AG09309 (cell line): ENCODE results near the gene GRID1.

Experiments used
- DNase-seq: peaks from one replicate; pipeline ENCODE4 v3.0.0-alpha.2; 2010; ENCODE audit warnings: low read depth
- H3K4me3 ChIP-seq: 2 replicates; pipeline ENCODE4 v1.5.1; 2011; ENCODE audit warnings: mild to moderate bottlenecking, low read depth, low read length, moderate library complexity; ENCODE audit not compliant: control insufficient read depth
- TF ChIP-seq, protein P1 (sequence below): IDR thresholded peaks from 2 replicates; pipeline ENCODE4 v1.5.1; 2011; ENCODE audit warnings: mild to moderate bottlenecking, low read depth, low read length, inconsistent platforms; ENCODE audit not compliant: insufficient read depth, control insufficient read depth; ENCODE audit errors: missing control alignments

Gene GRID1

GRCh38 chr10:86255405-86256251 lies 111.0 kb downstream of the GRID1 start:
- TF ChIP-seq, protein P1, sequence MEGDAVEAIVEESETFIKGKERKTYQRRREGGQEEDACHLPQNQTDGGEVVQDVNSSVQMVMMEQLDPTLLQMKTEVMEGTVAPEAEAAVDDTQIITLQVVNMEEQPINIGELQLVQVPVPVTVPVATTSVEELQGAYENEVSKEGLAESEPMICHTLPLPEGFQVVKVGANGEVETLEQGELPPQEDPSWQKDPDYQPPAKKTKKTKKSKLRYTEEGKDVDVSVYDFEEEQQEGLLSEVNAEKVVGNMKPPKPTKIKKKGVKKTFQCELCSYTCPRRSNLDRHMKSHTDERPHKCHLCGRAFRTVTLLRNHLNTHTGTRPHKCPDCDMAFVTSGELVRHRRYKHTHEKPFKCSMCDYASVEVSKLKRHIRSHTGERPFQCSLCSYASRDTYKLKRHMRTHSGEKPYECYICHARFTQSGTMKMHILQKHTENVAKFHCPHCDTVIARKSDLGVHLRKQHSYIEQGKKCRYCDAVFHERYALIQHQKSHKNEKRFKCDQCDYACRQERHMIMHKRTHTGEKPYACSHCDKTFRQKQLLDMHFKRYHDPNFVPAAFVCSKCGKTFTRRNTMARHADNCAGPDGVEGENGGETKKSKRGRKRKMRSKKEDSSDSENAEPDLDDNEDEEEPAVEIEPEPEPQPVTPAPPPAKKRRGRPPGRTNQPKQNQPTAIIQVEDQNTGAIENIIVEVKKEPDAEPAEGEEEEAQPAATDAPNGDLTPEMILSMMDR, result no peak
- DNase-seq, result no peak
- H3K4me3 ChIP-seq, result no peak overlapping the region

DNA sequence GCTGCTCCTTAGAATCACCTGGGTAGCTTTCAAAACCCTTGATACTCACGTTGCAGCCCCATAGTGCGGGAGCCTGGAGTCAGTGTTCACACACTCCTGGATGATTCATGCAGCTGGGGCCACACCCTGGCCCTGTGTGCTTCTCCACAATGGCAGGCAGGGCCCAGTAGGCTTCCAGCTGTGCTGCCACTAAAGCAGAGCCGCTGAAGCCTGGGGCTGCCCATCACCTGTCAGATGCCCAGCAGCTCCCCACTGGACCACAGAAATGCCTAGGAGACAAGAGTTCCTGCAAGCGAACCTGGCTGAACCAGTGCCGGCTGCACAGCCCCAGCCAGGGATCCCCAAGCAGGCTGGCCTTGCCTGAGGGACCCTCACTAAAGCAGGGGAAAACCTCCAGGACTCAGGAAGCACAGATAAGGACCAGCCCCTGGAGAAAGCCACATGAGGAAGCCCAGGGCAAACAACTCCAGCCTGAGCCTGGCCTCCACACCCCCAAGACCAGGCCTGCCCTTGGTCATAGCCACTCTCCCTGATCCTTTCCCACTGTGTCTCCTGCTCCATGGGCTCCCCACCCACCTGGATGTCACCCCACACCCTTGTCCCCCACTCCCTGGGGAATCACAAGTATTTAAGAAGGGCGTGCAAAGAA lies 111.9 kb downstream of the GRID1 start:
- no peak for DNase-seq
- TF ChIP-seq, protein P1, result no peak
- H3K4me3 ChIP-seq, result no peak overlapping the region

DNA sequence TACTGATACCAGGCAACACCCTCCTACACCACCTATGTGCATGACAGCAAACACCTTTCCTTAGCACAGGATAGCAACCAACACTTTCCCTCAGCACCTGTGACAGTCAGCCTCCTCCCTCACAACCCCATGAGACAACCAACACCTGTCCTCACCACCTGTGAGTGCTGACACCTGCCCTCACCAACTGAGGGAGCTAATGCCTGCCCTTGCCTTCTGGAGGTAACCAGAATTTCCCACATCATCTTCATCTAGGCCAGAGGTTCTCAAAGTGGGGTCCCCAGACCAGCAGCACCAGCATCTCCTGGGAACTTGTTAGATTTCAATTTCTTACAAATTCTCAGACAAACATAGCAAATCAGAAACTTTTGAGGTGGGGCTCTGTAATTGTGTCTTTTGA lies 112.5 kb downstream of the GRID1 start:
- no peak overlapping the region for H3K4me3 ChIP-seq
- DNase-seq, result no peak
- TF ChIP-seq, protein P1, result no peak

DNA sequence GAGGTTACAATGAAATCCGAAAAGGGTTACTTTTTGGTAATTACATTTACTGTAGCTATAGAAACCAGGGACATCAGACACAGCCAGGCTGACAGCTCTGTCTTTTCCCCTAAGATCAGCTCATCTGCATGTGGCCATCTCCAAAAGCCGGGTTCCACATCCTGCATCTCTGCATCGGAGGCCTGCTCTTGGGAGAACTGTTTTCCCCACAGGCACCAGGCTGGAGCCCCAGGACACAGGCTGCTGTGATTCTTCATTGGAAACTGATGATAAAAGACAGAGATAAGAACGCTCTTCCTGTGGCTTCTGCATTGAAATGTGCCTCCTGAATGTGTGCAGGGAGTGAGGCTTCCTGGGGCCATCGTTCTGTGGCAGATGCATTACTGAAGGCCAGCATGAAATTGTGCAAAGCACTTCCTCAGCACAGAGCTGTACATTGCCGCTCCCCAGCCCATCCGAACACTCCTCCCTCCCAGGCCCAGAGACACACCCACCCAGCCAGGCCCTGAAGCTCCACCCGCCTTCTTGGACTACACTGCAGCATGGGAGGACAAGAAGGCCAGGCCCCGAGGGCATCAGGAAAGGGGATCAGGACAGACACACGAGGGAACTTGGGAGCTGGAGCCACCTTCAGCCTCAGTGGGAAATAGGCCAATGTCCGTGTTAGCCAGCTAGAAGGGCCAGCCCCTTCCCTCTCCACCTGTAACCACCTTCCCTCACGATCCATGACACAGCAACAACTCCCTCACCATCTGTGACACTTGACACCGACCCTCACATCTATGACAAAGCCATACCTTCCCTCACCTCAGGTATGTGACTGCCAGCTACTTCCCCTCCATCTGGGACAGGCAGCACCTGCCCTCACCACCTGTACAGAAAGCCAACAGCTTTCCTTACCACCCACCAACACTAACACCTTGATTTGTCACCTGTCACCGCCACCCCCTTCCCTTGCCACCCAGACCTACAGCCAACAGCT lies 113.2 kb downstream of the GRID1 start:
- DNase-seq, result no peak
- no peak overlapping the region for H3K4me3 ChIP-seq
- TF ChIP-seq, protein P1, result no peak

DNA sequence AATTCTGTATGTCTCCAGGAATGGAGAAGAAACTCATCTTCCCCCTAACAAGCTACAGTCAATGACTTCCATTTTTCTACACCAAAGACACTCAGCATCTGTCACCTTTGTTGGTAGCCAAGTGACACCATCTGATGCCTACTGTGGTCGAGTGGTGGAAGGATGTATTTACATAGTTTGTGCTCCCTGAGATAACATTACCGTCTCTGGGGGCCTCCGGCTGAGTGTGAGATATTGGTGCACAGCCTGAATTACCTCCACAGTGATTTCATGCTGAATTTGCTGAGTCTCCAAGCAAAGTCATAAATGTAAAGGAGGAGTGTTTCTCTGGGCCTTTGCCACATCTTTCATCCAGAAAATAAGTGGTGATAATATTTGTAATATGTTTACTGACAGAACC lies 114.0 kb downstream of the GRID1 start:
- TF ChIP-seq, protein P1, result no peak
- no peak overlapping the region for H3K4me3 ChIP-seq
- DNase-seq, result no peak

DNA sequence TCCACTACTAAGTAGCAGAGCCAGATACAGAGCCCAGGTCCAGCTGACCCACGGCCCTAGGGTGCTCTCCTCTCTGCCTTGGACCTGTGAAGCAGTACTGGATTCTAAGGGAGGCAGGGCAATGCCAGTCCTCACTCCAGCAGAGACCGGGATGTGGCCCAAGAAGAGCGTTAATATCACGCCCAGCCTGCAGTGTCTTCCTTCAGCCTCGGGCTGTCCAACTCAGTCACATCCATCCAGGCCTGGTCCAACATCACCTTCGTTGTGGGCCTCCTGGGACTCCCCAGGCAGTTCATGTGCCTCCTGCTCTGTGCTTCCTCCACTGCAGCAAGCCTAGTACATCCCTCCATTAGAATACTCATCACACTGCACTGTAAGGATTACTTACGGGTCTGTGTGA lies 114.5 kb downstream of the GRID1 start:
- H3K4me3 ChIP-seq, result no peak overlapping the region
- TF ChIP-seq, protein P1, result no peak
- no peak for DNase-seq
